D341Med (cell line): ENCODE data around the gene SH3RF1.

ENCODE experiments used
- DNase-seq: peaks from one replicate; pipeline ENCODE4 v3.0.0; 2012; ENCODE audit warnings: low spot score

Gene SH3RF1

GRCh38 chr4:169063441-169063840, 207.3 kb downstream of the SH3RF1 start:
- no peak for DNase-seq

- DNase-seq, result no peak
These were observed 207.9 kb downstream of the SH3RF1 start for GRCh38 chr4:169062897-169063244.

GRCh38 chr4:169061386-169061785, 209.4 kb downstream of the SH3RF1 start:
- DNase-seq, result no peak

- no peak for DNase-seq
These were observed 210.2 kb downstream of the SH3RF1 start for GRCh38 chr4:169060391-169061091.

GRCh38 chr4:169059306-169060211, 211.2 kb downstream of the SH3RF1 start:
- no peak for DNase-seq

GRCh38 chr4:169058312-169058711, 212.4 kb downstream of the SH3RF1 start:
- DNase-seq, result no peak

GRCh38 chr4:169054879-169055278, 215.9 kb downstream of the SH3RF1 start:
- DNase-seq, result no peak

GRCh38 chr4:169052594-169052945, 218.2 kb downstream of the SH3RF1 start:
- DNase-seq, result no peak

GRCh38 chr4:169051761-169052593, 218.8 kb downstream of the SH3RF1 start:
- DNase-seq, result no peak

- no peak for DNase-seq
These were observed 219.6 kb downstream of the SH3RF1 start for GRCh38 chr4:169050881-169051760.

- DNase-seq, result no peak
These were observed 220.5 kb downstream of the SH3RF1 start for GRCh38 chr4:169050284-169050683.

GRCh38 chr4:169048868-169049414, 221.8 kb downstream of the SH3RF1 start:
- DNase-seq, result no peak

- DNase-seq, result no peak
These were observed 222.8 kb downstream of the SH3RF1 start for GRCh38 chr4:169047956-169048355.

- peak; percentile 54 for DNase-seq
These were observed 224.7 kb downstream of the SH3RF1 start for GRCh38 chr4:169045862-169046584.

- no peak for DNase-seq
These were observed 225.9 kb downstream of the SH3RF1 start for GRCh38 chr4:169044714-169045447.
